ENCODE measurements around the gene CHST13. TPM values are rescaled to one million over a fixed set of nuclear protein-coding genes. Genes with fewer than 3 reads are reported as not detected.

The CHST13 gene
- total RNA-seq, 3 donors from 2014 or later, result 0.29 to 0.80 TPM; not detected in 1

DNA sequence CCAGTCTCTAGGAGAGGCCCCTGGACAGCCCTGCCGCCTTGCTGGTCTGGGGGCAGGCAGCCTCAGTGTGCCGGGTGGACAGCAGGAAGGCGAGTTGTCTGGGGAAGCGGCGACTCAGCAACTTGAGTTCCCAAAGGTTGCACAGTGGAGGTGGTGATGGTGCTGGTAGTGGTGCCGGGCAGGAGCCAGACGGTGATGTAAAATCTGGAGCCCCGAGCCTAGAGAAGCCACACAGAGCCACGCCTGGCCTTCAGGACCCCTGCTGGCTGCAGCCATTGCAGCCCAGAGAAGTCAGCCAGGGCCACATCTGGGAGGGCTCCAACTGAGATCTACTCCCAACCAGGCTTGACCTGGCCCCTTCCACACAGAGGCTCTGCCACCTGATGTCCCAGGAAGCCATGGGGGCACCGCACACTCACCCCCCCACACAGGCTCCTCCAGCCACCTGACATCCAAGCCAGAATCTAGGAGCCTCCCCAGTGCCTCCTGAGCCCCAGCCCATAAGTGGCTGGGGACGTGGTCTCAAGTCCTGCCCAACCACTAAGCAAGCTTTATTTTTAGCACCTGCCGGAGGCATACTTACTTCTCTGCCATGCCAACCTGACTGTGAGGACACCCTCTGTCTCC lies 26.0 kb downstream of the CHST13 start:
- H3K9me3 ChIP-seq, result no peaks in the 10 kb centered on the region
- no peak overlapping the region for H3K27ac ChIP-seq
- intact Hi-C loops (cut with DNase I; ENCODE audit: low total_unique reads), result no loop called here
- no peak for TF ChIP-seq POLR2A (IDR thresholded peaks at IDR 0.05)
- no peak overlapping the region for H3K4me3 ChIP-seq
- no peaks in the 10 kb centered on the region for H3K27me3 ChIP-seq
- DNase-seq (ENCODE audit: low spot score in 2 of 2), result peak in 1 of 2 donors; percentile 28
- no peaks in the 10 kb centered on the region for H3K36me3 ChIP-seq
- H3K4me1 ChIP-seq, result no peaks in the 10 kb centered on the region

DNA sequence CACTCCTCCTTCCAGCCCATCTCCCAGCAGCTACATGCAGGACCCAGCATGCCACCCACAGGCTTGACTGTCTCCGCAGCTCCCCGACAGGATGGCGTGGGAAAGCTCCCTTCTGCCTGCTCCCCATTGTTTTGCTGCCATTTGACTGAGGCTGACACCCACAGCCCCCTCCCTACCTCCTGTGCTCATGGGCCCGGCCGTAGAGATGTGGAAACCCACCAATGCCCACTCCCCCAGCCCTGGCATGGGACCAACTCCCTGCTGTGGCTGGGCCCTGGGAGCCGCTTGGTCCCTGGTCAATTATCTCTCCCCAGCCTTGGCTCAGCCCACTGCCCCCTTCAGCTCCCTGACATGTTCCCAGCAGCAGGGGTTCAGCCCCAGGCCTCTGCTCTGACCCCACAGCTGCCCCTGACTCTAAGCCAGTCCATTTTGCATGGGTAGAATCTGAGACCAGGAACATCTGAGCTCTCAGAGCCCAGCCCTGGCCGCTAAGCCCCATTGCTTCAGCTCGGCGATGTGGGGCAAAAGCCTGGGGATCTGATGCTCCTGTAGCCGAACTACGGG lies 26.6 kb downstream of the CHST13 start:
- intact Hi-C loops (cut with DNase I; ENCODE audit: low total_unique reads), result no loop called here
- H3K9me3 ChIP-seq, result no peaks in the 10 kb centered on the region
- H3K27me3 ChIP-seq, result no peaks in the 10 kb centered on the region
- DNase-seq (ENCODE audit: low spot score in 2 of 2), result no peak
- TF ChIP-seq, protein P1, sequence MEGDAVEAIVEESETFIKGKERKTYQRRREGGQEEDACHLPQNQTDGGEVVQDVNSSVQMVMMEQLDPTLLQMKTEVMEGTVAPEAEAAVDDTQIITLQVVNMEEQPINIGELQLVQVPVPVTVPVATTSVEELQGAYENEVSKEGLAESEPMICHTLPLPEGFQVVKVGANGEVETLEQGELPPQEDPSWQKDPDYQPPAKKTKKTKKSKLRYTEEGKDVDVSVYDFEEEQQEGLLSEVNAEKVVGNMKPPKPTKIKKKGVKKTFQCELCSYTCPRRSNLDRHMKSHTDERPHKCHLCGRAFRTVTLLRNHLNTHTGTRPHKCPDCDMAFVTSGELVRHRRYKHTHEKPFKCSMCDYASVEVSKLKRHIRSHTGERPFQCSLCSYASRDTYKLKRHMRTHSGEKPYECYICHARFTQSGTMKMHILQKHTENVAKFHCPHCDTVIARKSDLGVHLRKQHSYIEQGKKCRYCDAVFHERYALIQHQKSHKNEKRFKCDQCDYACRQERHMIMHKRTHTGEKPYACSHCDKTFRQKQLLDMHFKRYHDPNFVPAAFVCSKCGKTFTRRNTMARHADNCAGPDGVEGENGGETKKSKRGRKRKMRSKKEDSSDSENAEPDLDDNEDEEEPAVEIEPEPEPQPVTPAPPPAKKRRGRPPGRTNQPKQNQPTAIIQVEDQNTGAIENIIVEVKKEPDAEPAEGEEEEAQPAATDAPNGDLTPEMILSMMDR (IDR thresholded peaks at IDR 0.05), result no peak
- no peak for TF ChIP-seq POLR2A (IDR thresholded peaks at IDR 0.05)
- no peak for TF ChIP-seq POLR2AphosphoS5 (IDR thresholded peaks at IDR 0.05)
- no peaks in the 10 kb centered on the region for H3K4me1 ChIP-seq
- H3K36me3 ChIP-seq, result no peaks in the 10 kb centered on the region
- no peak overlapping the region for H3K4me3 ChIP-seq
- no peak overlapping the region for H3K27ac ChIP-seq

DNA sequence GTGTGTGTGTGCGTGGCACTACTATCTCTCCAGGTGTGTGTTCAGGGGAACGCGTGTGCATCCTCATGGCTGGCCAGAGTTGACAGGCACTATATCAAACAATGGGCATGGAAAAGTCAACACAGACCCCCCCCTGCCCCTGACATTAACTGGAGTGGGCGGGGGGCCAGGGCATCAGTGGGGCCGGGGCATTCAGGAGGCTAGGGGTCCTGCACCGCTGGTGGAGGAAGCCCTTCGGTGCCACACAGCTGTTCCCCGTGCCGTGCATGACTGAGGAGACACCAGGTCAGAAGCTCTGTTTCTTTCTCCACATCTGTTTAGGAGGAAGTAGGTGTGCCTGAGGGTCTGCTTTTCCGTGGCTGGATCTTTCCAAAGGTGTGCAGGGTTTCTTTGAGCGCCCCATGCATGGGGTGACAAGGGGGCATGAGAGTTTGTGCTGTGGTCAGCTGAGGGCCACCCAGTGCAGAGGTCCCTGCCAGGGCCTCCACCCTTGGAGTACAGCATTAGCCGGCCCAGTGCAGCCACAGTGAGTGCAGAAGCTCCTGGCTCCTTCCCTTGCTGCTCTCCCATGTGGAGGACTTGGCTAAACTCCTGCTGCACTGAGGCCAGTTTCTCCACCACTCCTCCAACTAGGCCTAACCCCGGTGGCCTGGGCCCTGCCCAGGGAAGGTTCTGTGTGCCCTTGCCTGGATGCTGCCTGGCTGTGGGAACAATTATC lies 27.3 kb downstream of the CHST13 start:
- H3K4me1 ChIP-seq, result no peaks in the 10 kb centered on the region
- H3K27ac ChIP-seq, result no peak overlapping the region
- DNase-seq (ENCODE audit: low spot score in 2 of 2), result peak in 1 of 2 donors; percentile 13
- intact Hi-C loops (cut with DNase I; ENCODE audit: low total_unique reads), result no loop called here
- no peaks in the 10 kb centered on the region for H3K27me3 ChIP-seq
- TF ChIP-seq, protein P1 (IDR thresholded peaks at IDR 0.05), result no peak
- TF ChIP-seq POLR2AphosphoS5 (IDR thresholded peaks at IDR 0.05) (no peak), POLR2A (IDR thresholded peaks at IDR 0.05) (no peak)
- no peak overlapping the region for H3K4me3 ChIP-seq
- H3K36me3 ChIP-seq, result no peaks in the 10 kb centered on the region
- no peaks in the 10 kb centered on the region for H3K9me3 ChIP-seq

DNA sequence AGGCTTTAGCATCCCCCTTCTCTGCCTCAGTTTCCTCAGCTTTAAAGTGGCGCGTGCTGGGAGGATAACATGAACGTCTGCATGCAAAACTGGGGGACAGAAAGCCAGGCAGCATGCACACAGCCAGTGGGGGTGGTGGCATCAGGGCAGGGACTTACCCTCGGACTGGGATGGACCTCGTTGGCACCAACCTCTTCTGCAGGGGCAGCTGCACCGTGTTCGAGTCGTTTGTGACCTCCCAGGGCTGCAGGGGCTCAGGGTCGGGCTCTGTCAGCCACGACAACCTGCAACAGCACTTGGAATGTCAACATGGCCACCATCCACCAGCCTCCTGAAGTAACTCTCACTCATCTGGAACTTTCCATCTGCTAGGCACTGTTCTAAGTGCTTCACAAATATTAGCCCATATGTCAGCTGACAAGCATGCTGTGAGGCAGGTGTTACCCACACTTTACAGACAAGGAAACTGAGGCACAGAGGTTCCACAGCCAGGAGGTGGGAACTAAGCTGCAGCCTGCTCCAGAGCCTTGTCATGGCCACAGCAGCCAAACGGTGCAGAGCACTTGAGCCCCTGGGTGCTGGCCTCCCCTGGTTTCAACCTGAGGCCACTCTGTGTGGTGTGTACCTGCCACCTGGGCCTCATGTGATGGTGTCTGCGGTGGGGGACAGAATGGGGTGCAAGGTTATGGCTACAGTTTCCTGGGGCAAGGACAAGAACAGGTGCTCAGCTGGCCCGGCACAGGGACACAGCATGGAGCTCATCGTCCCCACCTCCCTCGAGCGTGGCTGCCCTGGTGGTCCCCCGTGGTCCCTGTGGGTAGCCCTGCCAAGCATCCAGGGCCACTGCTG lies 28.1 kb downstream of the CHST13 start:
- Histone ChIP-seq H3K9me3 (no peaks in the 10 kb centered on the region), H3K4me3 (no peak overlapping the region), H3K36me3 (no peaks in the 10 kb centered on the region), H3K4me1 (no peaks in the 10 kb centered on the region), H3K27ac (no peak overlapping the region), H3K27me3 (no peaks in the 10 kb centered on the region)
- TF ChIP-seq, protein P1 (IDR thresholded peaks at IDR 0.05), result no peak
- TF ChIP-seq POLR2A (IDR thresholded peaks at IDR 0.05), result no peak
- no peak for TF ChIP-seq POLR2AphosphoS5 (IDR thresholded peaks at IDR 0.05)
- intact Hi-C loops (cut with DNase I; ENCODE audit: low total_unique reads), result no loop called here
- peak in 1 of 2 donors; percentile 2 for DNase-seq (ENCODE audit: low spot score in 2 of 2)

DNA sequence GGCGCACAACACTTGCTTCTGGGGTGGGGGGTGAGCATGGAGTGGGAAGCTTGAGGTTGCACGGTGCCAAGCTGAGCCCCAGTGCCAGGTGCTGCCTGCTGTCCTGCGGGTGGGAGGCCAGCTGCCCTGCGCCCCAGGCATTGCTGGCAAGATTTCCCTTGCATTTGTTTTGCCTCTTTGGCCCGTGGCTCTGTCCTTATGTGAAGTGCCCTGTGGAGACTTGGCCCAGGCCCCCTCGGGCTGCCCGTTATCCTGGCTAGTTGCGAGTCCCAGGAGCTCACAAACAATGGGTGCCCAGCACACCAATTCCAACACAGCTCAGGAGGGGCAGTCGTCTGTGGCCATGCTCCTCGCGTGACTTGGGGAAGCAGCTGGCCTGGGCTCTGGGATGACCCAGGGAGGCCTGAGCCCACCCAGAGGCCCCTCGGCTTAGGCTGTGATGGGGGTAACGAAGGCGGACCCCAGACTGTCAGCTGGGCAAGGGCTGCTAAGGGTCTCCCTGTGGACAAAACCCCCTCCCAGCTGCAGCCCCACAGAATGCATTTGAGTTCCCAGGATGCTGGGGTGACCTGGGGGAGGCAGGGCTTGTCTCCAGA lies 28.8 kb downstream of the CHST13 start:
- H3K27ac ChIP-seq, result no peak overlapping the region
- no peaks in the 10 kb centered on the region for H3K4me1 ChIP-seq
- TF ChIP-seq POLR2A (IDR thresholded peaks at IDR 0.05), result no peak
- no peak for TF ChIP-seq POLR2AphosphoS5 (IDR thresholded peaks at IDR 0.05)
- TF ChIP-seq, protein P1 (IDR thresholded peaks at IDR 0.05), result no peak
- peak in 1 of 2 donors; percentile 14 for DNase-seq (ENCODE audit: low spot score in 2 of 2)
- intact Hi-C loops (cut with DNase I; ENCODE audit: low total_unique reads), result no loop called here
- H3K4me3 ChIP-seq, result no peak overlapping the region
- no peaks in the 10 kb centered on the region for H3K27me3 ChIP-seq
- no peaks in the 10 kb centered on the region for H3K9me3 ChIP-seq
- H3K36me3 ChIP-seq, result no peaks in the 10 kb centered on the region
